SU-DHL-6 (cell line): ENCODE results near the gene BLVRB.

Experiments used
- EZH2phosphoT487 ChIP-seq: fragments of 200-600 bp; sonication (generic), shearing (Covaris generic); conservative IDR thresholded peaks from 2 replicates; pipeline ENCODE4 v1.6.1; 2018; ENCODE audit warnings: mild to moderate bottlenecking, antibody characterized with exemption, low read length, moderate library complexity, mixed read lengths
- TF ChIP-seq, protein P1 (sequence below): fragments of 200-600 bp; sonication (generic); IDR thresholded peaks from one replicate; pipeline ENCODE4 v1.5.1; 2017; ENCODE audit warnings: antibody characterized with exemption, mild to moderate bottlenecking, low read length, moderate library complexity; ENCODE audit not compliant: insufficient read depth, poor library complexity, severe bottlenecking

DNA sequence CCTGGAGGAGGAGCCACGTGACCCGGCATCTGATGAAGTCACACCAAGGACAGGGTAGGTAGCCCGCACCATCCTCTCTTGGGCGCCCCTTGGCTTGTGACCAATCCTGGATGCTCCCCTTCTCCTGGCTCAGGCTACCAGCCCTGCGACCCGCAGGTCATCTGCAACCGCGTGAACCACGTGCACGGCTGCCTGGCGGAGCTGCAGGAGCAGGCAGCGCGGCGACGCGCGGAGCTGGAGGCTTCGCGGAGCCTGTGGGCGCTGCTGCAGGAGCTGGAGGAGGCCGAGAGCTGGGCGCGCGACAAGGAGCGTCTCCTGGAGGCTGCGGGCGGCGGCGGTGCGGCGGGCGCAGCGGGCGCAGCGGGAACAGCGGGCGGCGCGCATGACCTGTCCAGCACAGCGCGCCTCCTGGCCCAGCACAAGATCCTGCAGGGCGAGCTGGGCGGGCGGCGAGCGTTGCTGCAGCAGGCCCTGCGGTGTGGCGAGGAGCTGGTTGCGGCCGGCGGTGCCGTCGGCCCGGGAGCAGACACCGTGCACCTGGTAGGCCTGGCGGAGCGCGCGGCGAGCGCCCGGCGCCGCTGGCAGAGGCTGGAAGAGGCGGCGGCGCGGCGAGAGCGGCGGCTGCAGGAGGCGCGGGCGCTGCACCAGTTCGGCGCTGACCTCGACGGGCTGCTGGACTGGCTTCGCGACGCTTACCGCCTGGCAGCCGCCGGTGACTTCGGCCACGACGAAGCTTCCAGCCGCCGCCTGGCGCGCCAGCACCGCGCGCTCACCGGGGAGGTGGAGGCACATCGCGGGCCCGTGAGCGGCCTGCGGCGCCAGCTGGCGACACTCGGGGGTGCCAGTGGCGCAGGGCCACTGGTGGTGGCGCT, 47.2 kb upstream of the BLVRB start:
- TF ChIP-seq, protein P1, sequence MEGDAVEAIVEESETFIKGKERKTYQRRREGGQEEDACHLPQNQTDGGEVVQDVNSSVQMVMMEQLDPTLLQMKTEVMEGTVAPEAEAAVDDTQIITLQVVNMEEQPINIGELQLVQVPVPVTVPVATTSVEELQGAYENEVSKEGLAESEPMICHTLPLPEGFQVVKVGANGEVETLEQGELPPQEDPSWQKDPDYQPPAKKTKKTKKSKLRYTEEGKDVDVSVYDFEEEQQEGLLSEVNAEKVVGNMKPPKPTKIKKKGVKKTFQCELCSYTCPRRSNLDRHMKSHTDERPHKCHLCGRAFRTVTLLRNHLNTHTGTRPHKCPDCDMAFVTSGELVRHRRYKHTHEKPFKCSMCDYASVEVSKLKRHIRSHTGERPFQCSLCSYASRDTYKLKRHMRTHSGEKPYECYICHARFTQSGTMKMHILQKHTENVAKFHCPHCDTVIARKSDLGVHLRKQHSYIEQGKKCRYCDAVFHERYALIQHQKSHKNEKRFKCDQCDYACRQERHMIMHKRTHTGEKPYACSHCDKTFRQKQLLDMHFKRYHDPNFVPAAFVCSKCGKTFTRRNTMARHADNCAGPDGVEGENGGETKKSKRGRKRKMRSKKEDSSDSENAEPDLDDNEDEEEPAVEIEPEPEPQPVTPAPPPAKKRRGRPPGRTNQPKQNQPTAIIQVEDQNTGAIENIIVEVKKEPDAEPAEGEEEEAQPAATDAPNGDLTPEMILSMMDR: no peak
- no peak for TF ChIP-seq EZH2phosphoT487
